GM12891 (cell line): ENCODE measurements around the gene ATG16L1.

Source experiments
- PAX5 ChIP-seq: IDR thresholded peaks from 2 replicates; pipeline ENCODE4 v1.6.1; 2011; ENCODE audit warnings: low read length, moderate library complexity, mild to moderate bottlenecking; ENCODE audit not compliant: insufficient read depth, severe bottlenecking
- POLR2A ChIP-seq: IDR thresholded peaks from 2 replicates; pipeline ENCODE4 v1.6.1; 2011; ENCODE audit warnings: low read depth, low read length, control low read depth
- POLR2AphosphoS5 ChIP-seq: IDR thresholded peaks from 2 replicates; pipeline ENCODE4 v1.6.1; 2011; ENCODE audit warnings: low read depth, low read length, control low read depth
- SPI1 ChIP-seq: IDR thresholded peaks from 2 replicates; pipeline ENCODE4 v1.6.1; 2011; ENCODE audit warnings: low read depth, low read length, control low read depth

DNA sequence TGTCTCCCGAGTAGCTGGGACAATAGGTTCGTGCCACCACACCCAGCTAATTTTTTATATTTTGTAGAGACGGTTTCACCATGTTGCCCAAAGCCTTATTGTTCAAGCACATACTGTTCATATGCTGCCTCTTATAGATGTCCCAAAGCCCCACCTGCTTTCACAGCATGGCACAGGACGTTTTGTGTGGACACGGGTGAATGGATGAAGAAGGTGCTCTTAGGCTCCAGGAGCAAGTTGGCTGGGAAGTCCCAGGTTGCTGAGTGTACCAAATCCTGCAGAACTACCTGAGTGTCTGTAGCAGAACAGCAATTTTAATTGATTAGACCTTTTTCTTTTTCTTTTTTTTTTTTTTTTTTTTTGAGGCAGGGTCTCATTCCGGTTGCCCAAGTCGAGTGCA is 45.6 kb downstream of the ATG16L1 start:
- TF ChIP-seq POLR2A (no peak), POLR2AphosphoS5 (no peak), PAX5 (no peak), SPI1 (no peak)
